Mesenchymal stem cell (in vitro differentiated cells and primary cell): ENCODE data around the gene TENM4.

Experiments
- DNase-seq: peaks from one replicate; pipeline ENCODE4 v3.0.0-alpha.2; 2013
- H2AFZ ChIP-seq: one replicate; pipeline ENCODE4 v1.6.1; 2013; ENCODE audit warnings: low read depth, mild to moderate bottlenecking, control low read depth, inconsistent platforms, low read length, moderate library complexity
- H2AK5ac ChIP-seq: 2 replicates; pipeline ENCODE4 v1.6.1; 2013; ENCODE audit warnings: low read length, moderate library complexity, mild to moderate bottlenecking, inconsistent platforms; ENCODE audit not compliant: severe bottlenecking
- H2BK120ac ChIP-seq: one replicate; pipeline ENCODE4 v1.6.1; 2013; ENCODE audit warnings: low read depth, mild to moderate bottlenecking, inconsistent platforms, low read length, moderate library complexity
- H2BK12ac ChIP-seq, 2 experiments: one replicate each; pipeline ENCODE4 v1.6.1; 2013; ENCODE audit warnings: inconsistent platforms in 2 of 2, low read length in 2 of 2, mild to moderate bottlenecking in 2 of 2, moderate library complexity in 2 of 2, control low read depth in 1 of 2
- H2BK15ac ChIP-seq: one replicate; pipeline ENCODE4 v1.6.1; 2013; ENCODE audit warnings: mild to moderate bottlenecking, low read depth, inconsistent platforms; ENCODE audit not compliant: poor library complexity, severe bottlenecking
- H2BK5ac ChIP-seq: 2 replicates; pipeline ENCODE4 v1.6.1; 2013; ENCODE audit warnings: low read depth, mild to moderate bottlenecking, low read length, control low read depth, inconsistent platforms; ENCODE audit not compliant: poor library complexity, severe bottlenecking
- H3K14ac ChIP-seq, 2 experiments: one replicate each; pipeline ENCODE4 v1.6.1; 2013; ENCODE audit warnings: inconsistent platforms in 2 of 2, low read length in 2 of 2, control low read depth in 1 of 2, mild to moderate bottlenecking in 1 of 2, moderate library complexity in 1 of 2
- H3K18ac ChIP-seq, 2 experiments: one replicate each; pipeline ENCODE4 v1.6.1; 2013; ENCODE audit warnings: inconsistent platforms in 2 of 2, low read length in 2 of 2, control low read depth in 1 of 2, low read depth in 1 of 2, mild to moderate bottlenecking in 1 of 2
- H3K23ac ChIP-seq, 2 experiments: one replicate each; pipeline ENCODE4 v1.6.1; 2013; ENCODE audit warnings: inconsistent platforms in 2 of 2, low read length in 2 of 2, mild to moderate bottlenecking in 2 of 2, moderate library complexity in 2 of 2, control low read depth in 1 of 2
- H3K27ac ChIP-seq: 2 replicates; pipeline ENCODE4 v1.5.1; 2013; ENCODE audit warnings: mild to moderate bottlenecking, moderate library complexity, low read length, control low read depth, inconsistent platforms; ENCODE audit not compliant: poor library complexity, severe bottlenecking
- H3K27me3 ChIP-seq, 2 experiments: 2 replicates each; pipeline versions ENCODE4 v1.6.1 to v1.7.0; 2013; ENCODE audit warnings: low read length in 2 of 2, mild to moderate bottlenecking in 2 of 2, moderate library complexity in 2 of 2, control low read depth in 1 of 2, inconsistent platforms in 1 of 2; ENCODE audit not compliant: control insufficient read depth in 1 of 2, insufficient read depth in 1 of 2
- H3K36me3 ChIP-seq, 2 experiments: 2 replicates each; pipeline versions ENCODE4 v1.6.1 to v1.7.0; 2013; ENCODE audit warnings: low read length in 2 of 2, control low read depth in 1 of 2, inconsistent platforms in 1 of 2, low read depth in 1 of 2, mild to moderate bottlenecking in 1 of 2; ENCODE audit not compliant: insufficient read depth in 2 of 2, control insufficient read depth in 1 of 2
- H3K4ac ChIP-seq, 2 experiments: one replicate each; pipeline ENCODE4 v1.6.1; 2013; ENCODE audit warnings: inconsistent platforms in 2 of 2, low read length in 2 of 2, mild to moderate bottlenecking in 2 of 2, moderate library complexity in 2 of 2, control low read depth in 1 of 2, low read depth in 1 of 2
- H3K4me1 ChIP-seq: 2 replicates; pipeline ENCODE4 v1.6.1; 2013; ENCODE audit warnings: low read depth, low read length, control low read depth; ENCODE audit not compliant: control insufficient read depth, insufficient read depth
- H3K4me2 ChIP-seq: 2 replicates; pipeline ENCODE4 v1.6.1; 2013; ENCODE audit warnings: low read length, mild to moderate bottlenecking, inconsistent platforms; ENCODE audit not compliant: poor library complexity, severe bottlenecking
- H3K4me3 ChIP-seq, 2 experiments: 2 replicates each; pipeline versions ENCODE4 v1.5.1 to v1.7.0; 2013; ENCODE audit warnings: low read length in 2 of 2, mild to moderate bottlenecking in 2 of 2, control low read depth in 1 of 2, low read depth in 1 of 2; ENCODE audit not compliant: insufficient read depth in 1 of 2
- H3K79me1 ChIP-seq: replicated peaks from 2 replicates; pipeline ENCODE4 v1.6.1; 2013; ENCODE audit warnings: mild to moderate bottlenecking, control low read depth, low read length, inconsistent platforms; ENCODE audit not compliant: poor library complexity, severe bottlenecking
- H3K9ac ChIP-seq: 2 replicates; pipeline ENCODE4 v1.7.0; 2013; ENCODE audit warnings: mild to moderate bottlenecking, low read length, moderate library complexity
- H3K9me3 ChIP-seq: 2 replicates; pipeline ENCODE4 v1.7.0; 2013; ENCODE audit warnings: mild to moderate bottlenecking, low read length; ENCODE audit not compliant: control insufficient read depth
- H4K8ac ChIP-seq: one replicate; pipeline ENCODE4 v1.6.1; 2013; ENCODE audit warnings: inconsistent platforms, mild to moderate bottlenecking, low read length, moderate library complexity
- H4K91ac ChIP-seq: one replicate; pipeline ENCODE4 v1.6.1; 2013; ENCODE audit warnings: mild to moderate bottlenecking, low read length, inconsistent platforms
- WGBS: methylation state at CpG from one replicate; pipeline ENCODE4 v1.1.7; 2013; ENCODE audit warnings: mixed read lengths; 5-methylcytosine and 5-hydroxymethylcytosine counted together

Gene TENM4

DNA sequence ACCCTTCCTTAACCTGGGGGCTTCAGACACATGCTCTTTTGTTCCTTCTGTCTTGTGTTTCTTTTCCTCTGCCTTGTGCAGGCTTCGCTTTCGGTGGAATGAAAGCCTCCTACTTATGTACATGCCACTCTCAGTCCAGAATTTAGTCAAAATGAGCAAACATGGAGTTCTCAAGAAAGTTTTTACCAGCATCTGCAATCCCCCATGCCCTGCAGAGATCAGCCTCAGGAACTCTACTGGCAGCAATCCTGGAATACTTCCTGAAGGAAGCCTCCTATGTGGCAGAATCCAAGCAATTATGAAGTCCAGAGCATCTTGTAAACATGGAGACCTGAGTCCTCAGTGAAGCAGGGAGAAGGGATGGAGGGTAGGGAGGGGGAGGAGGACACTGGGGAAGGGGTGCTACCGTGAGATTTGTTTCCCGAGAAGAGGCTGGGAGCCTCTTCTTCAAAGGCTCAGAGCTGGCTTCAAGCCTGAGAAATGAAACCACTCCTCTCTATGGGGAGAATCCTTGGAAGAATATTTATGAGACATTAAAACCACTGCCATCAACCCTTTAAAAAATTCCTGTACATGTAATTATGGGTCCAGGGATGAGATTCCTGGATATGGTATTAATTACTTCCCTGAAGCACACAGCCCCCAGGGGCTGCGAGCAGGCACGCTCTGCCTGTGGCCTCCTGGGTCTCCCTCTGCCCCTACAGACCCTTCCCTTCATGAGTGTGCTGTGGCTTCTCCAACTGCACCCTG, 58.4 kb downstream of the TENM4 start:
- H3K4ac ChIP-seq = no peak overlapping the region
- H2AK5ac ChIP-seq = no peak overlapping the region
- H3K79me1 ChIP-seq = no peaks in the 10 kb centered on the region
- H2BK5ac ChIP-seq = no peak overlapping the region
- no peak overlapping the region for H3K18ac ChIP-seq
- no peaks in the 10 kb centered on the region for H3K27me3 ChIP-seq
- H2AFZ ChIP-seq = no peak overlapping the region
- peak overlapping the region in 1 of 2 experiments; percentile 35 for H3K14ac ChIP-seq
- no peak overlapping the region for H2BK120ac ChIP-seq
- no peak for DNase-seq
- H3K4me3 ChIP-seq = no peak overlapping the region
- H2BK15ac ChIP-seq = no peak overlapping the region
- H3K4me2 ChIP-seq = no peak overlapping the region
- no peaks in the 10 kb centered on the region for H3K9me3 ChIP-seq
- H3K9ac ChIP-seq = no peak overlapping the region
- H4K8ac ChIP-seq = no peak overlapping the region
- H2BK12ac ChIP-seq = no peak overlapping the region
- no peaks in the 10 kb centered on the region for H3K36me3 ChIP-seq
- H3K23ac ChIP-seq = no peak overlapping the region
- no peak overlapping the region for H3K27ac ChIP-seq
- no peak overlapping the region for H4K91ac ChIP-seq
- WGBS = 66% methylated on average over 5 of the region's 6 CpGs
- H3K4me1 ChIP-seq = no peaks in the 10 kb centered on the region

DNA sequence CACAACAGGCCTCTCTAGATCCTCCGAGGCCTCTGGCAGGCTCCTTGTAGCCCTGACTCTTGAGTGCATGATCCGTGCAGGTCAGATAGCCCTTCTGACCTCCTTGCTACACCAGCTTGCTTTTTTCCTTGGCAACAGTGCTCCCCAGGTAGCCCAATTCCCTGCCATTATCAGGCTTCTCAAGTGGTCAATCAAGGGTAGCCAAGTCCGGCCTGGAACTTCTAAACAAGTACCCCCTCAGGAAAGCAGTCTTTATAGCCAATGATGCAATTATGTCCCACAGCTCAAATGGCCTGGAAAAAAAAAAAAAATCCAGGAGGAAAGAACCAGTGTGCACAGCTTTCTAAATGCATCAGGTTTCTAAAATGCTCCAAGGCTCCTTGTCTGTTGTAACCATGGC, 59.8 kb downstream of the TENM4 start:
- Histone ChIP-seq H3K4me2 (no peak overlapping the region), H3K4me3 (no peak overlapping the region), H4K91ac (no peak overlapping the region), H2BK5ac (no peak overlapping the region), H3K23ac (no peak overlapping the region), H2AFZ (no peak overlapping the region), H2BK15ac (no peak overlapping the region), H3K79me1 (no peaks in the 10 kb centered on the region), H2AK5ac (no peak overlapping the region), H3K27me3 (no peaks in the 10 kb centered on the region), H3K9ac (no peak overlapping the region), H3K4me1 (no peaks in the 10 kb centered on the region), H3K9me3 (no peaks in the 10 kb centered on the region), H3K18ac (no peak overlapping the region), H3K4ac (no peak overlapping the region), H3K36me3 (no peaks in the 10 kb centered on the region), H3K14ac (no peak overlapping the region), H2BK12ac (no peak overlapping the region), H3K27ac (no peak overlapping the region), H4K8ac (no peak overlapping the region), H2BK120ac (no peak overlapping the region)
- 45% methylated on average over 3 of the region's 3 CpGs for WGBS
- DNase-seq = no peak

DNA sequence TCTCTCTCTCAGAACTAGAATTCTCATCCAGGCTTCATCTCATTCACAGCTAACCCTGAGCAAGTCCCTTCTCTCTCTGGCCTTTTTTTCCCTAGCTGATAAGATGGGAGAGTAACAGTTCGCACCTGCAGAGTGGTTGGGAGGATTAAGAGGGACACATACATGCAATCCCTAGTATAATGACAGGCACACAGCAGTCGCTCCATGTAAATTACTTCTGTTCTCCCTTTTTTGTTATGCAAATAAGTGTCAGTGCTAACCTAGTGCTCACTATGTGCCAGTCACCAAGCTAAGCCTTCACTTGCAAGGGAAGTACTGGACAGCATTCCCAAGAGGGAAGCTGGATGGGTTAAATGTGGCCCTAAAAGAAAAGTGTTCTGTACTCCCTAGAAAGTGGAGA, 63.4 kb downstream of the TENM4 start:
- Histone ChIP-seq H3K14ac (no peak overlapping the region), H2BK5ac (no peak overlapping the region), H4K8ac (no peak overlapping the region), H2BK12ac (no peak overlapping the region), H3K9me3 (no peaks in the 10 kb centered on the region), H3K9ac (no peak overlapping the region), H3K4ac (no peak overlapping the region), H3K79me1 (no peaks in the 10 kb centered on the region), H2BK120ac (no peak overlapping the region), H3K23ac (no peak overlapping the region), H3K36me3 (no peaks in the 10 kb centered on the region), H3K27ac (no peak overlapping the region), H3K4me1 (no peaks in the 10 kb centered on the region), H3K18ac (no peak overlapping the region), H2AFZ (no peak overlapping the region), H2AK5ac (no peak overlapping the region), H3K4me3 (no peak overlapping the region), H2BK15ac (no peak overlapping the region), H3K4me2 (no peak overlapping the region), H3K27me3 (no peaks in the 10 kb centered on the region), H4K91ac (no peak overlapping the region)
- no peak for DNase-seq
- WGBS = 79% methylated on average over 2 of the region's 2 CpGs

DNA sequence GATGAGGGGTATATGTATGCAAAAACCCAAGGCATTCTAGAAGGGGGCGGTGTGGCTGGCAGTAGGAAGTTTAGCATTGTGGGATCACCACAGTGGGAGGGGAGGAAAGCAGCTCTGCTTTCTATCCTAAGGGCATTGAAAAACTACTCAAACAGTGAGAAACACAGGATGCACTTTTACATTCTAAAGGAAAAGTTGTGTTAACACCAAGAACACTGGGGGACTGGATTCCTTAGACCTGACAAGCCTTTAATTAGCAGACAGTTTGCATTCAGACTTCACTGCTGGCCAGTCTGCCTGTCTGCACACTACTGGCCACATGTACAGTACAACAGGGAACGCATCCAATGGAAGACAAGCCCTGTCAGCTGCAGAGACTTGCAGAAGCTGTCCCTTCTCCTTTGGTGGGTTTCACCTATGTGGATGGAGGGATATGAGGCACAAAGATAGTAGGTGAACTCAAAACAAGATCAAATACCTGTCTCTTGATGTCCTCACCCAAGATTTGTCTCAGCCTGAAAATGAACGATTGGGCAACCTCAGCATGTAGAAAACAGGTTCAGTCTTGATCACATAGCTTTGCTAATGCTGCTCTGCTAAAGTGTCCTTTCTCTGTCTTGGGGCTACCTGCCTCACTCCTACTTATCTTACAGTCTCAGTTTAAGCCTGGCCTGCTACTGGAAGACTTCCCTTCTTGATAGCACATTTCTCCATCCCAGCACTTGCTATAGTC, 64.8 kb downstream of the TENM4 start:
- WGBS = 64% methylated on average over 3 of the region's 3 CpGs
- no peak overlapping the region for H2BK12ac ChIP-seq
- no peaks in the 10 kb centered on the region for H3K4me1 ChIP-seq

More for the DNA sequence above, 64.8 kb downstream of the TENM4 start:
- Histone ChIP-seq H3K4ac (no peak overlapping the region), H3K4me2 (no peak overlapping the region), H2AFZ (no peak overlapping the region), H3K27ac (no peak overlapping the region), H2BK5ac (no peak overlapping the region), H3K18ac (no peak overlapping the region), H3K9me3 (no peaks in the 10 kb centered on the region), H2AK5ac (no peak overlapping the region), H3K9ac (no peak overlapping the region), H3K14ac (no peak overlapping the region), H4K91ac (no peak overlapping the region), H3K23ac (no peak overlapping the region), H2BK15ac (no peak overlapping the region), H2BK120ac (no peak overlapping the region), H3K27me3 (peaks cover 0 to 4% of the 10 kb centered on the region in 2 experiments), H3K36me3 (no peaks in the 10 kb centered on the region), H4K8ac (no peak overlapping the region), H3K4me3 (no peak overlapping the region), H3K79me1 (no peaks in the 10 kb centered on the region)
- DNase-seq = no peak
